HCT116 (cell line): Measurements from ENCODE around the gene TUBA4B. TPM values are rescaled to one million over a fixed set of nuclear protein-coding genes. Genes with fewer than 3 reads are reported as not detected.

Experiments used
- ATAC-seq: fragments of 200-7000 bp; cut with Tn5 transposase; 2 replicates; pipeline ENCODE4 v1.9.1; 2020; ENCODE audit warnings: mild to moderate bottlenecking, moderate library complexity
- BruUV-seq: library from RNA; stranded (reverse); fragments of 400-500 nt; replicated peaks from 2 replicates; lab custom pipeline; 2021; lab: Mats Ljungman, UMichigan
- CTCF ChIA-PET: fragments of 300-600 bp; sonication (Branson Sonifier 250); formaldehyde crosslinking; loops from one replicate; lab custom pipeline; 2021; ENCODE audit warnings: antibody characterized with exemption; lab: Charles Lee
- POLR2A ChIA-PET: fragments of 300-600, 350-600 bp; sonication (Branson Sonifier 250); formaldehyde crosslinking; loops from one replicate; lab custom pipeline; 2021; ENCODE audit warnings: antibody characterized with exemption; lab: Charles Lee
- RAD21 ChIA-PET, 2 experiments: fragments of 300-600 bp; sonication (Branson Sonifier 250); formaldehyde crosslinking; loops; one replicate each; lab custom pipeline; 2023; ENCODE audit warnings: low total read pairs in 2 of 2; ENCODE audit not compliant: uncharacterized antibody in 2 of 2, unreplicated experiment in 2 of 2, low non-redundant PET in 1 of 2; lab: Charles Lee
- DNase-seq: peaks from one replicate; pipeline ENCODE4 v3.0.0-alpha.2; 2010; ENCODE audit warnings: low read depth, low spot score
- H2AFZ ChIP-seq: fragments of 200-600 bp; shearing (Covaris generic), sonication (generic); 2 replicates; pipeline ENCODE4 v1.6.1; 2017; ENCODE audit warnings: low read depth, mixed run types, mixed read lengths, antibody characterized with exemption, low read length; ENCODE audit not compliant: poor library complexity, severe bottlenecking
- H3K27ac ChIP-seq: 2 replicates; pipeline ENCODE4 v1.5.1; 2012; ENCODE audit warnings: low read depth, low read length
- H3K27me3 ChIP-seq: fragments of 200-600 bp; sonication (generic); 2 replicates; pipeline ENCODE4 v1.6.1; 2016; ENCODE audit warnings: mixed run types, low read length, mixed read lengths; ENCODE audit not compliant: insufficient read depth
- H3K36me3 ChIP-seq, 2 experiments: fragments of 200-500 bp in 1 of 2; fragments of 200-600 bp in 1 of 2; sonication (Bioruptor generic) in 1 of 2; sonication (generic) in 1 of 2; 2 replicates each; pipeline versions ENCODE4 v1.5.1 to v1.6.1; 2014 to 2016; ENCODE audit warnings: low read length in 2 of 2, inconsistent platforms in 1 of 2, mixed read lengths in 1 of 2, mixed run types in 1 of 2; ENCODE audit not compliant: insufficient read depth in 2 of 2, control insufficient read depth in 1 of 2
- H3K4me1 ChIP-seq, 2 experiments: fragments of 200-600 bp in 1 of 2; sonication (generic) in 1 of 2; 2 replicates each; pipeline versions ENCODE4 v1.5.1 to v1.6.1; 2012 to 2017; ENCODE audit warnings: low read length in 2 of 2, inconsistent platforms in 1 of 2, mild to moderate bottlenecking in 1 of 2, mixed read lengths in 1 of 2, mixed run types in 1 of 2, moderate library complexity in 1 of 2; ENCODE audit not compliant: insufficient read depth in 2 of 2, control insufficient read depth in 1 of 2
- H3K4me2 ChIP-seq: fragments of 200-600 bp; sonication (generic); 2 replicates; pipeline ENCODE4 v1.6.1; 2017; ENCODE audit warnings: mixed run types, low read length, mixed read lengths
- H3K4me3 ChIP-seq, 2 experiments: fragments of 200-600 bp in 1 of 2; sonication (generic) in 1 of 2; replicated peaks in 1 of 2; 2 replicates each; pipeline ENCODE4 v1.5.1; 2011 to 2016; ENCODE audit warnings: low read length in 2 of 2, control low read depth in 1 of 2, low read depth in 1 of 2, mild to moderate bottlenecking in 1 of 2, mixed read lengths in 1 of 2, mixed run types in 1 of 2
- H3K79me2 ChIP-seq: fragments of 200-600 bp; sonication (generic); 2 replicates; pipeline ENCODE4 v1.6.1; 2017; ENCODE audit warnings: mild to moderate bottlenecking, mixed run types, low read length, moderate library complexity, mixed read lengths; ENCODE audit not compliant: insufficient read depth
- H3K9ac ChIP-seq: fragments of 200-600 bp; sonication (generic); 2 replicates; pipeline ENCODE4 v1.6.1; 2016; ENCODE audit warnings: low read length, mixed read lengths
- H3K9me2 ChIP-seq: fragments of 200-600 bp; sonication (generic), shearing (Covaris generic); 2 replicates; pipeline ENCODE4 v1.6.1; 2017; ENCODE audit warnings: mixed run types, mild to moderate bottlenecking, moderate library complexity; ENCODE audit not compliant: insufficient read depth
- H3K9me3 ChIP-seq, 2 experiments: fragments of 200-500 bp in 1 of 2; fragments of 200-600 bp in 1 of 2; sonication (Bioruptor generic) in 1 of 2; sonication (generic) in 1 of 2; 2 replicates each; pipeline ENCODE4 v1.6.1; 2014 to 2017; ENCODE audit warnings: low read length in 2 of 2, mixed read lengths in 2 of 2, inconsistent platforms in 1 of 2, low read depth in 1 of 2, mild to moderate bottlenecking in 1 of 2, mixed run types in 1 of 2, moderate library complexity in 1 of 2; ENCODE audit not compliant: control insufficient read depth in 1 of 2, insufficient read depth in 1 of 2
- H4K20me1 ChIP-seq: fragments of 200-600 bp; sonication (generic), shearing (Covaris generic); 2 replicates; pipeline ENCODE4 v1.6.1; 2017; ENCODE audit warnings: mixed run types, mild to moderate bottlenecking, moderate library complexity; ENCODE audit not compliant: insufficient read depth
- ATF3 ChIP-seq: IDR thresholded peaks from 2 replicates; pipeline ENCODE4 v1.6.1; 2012
- CBX3 ChIP-seq: IDR thresholded peaks from 2 replicates; pipeline ENCODE4 v1.6.1; 2012; ENCODE audit warnings: low read depth
- CEBPB ChIP-seq: IDR thresholded peaks from 2 replicates; pipeline ENCODE4 v1.6.1; 2012; ENCODE audit warnings: low read depth
- CTCF ChIP-seq, 3 experiments: fragments of 200-600 bp in 1 of 3; sonication (generic) in 1 of 3; IDR thresholded peaks in 2 of 3; conservative IDR thresholded peaks in 1 of 3; 2 replicates each; pipeline ENCODE4 v1.5.1; 2012 to 2017; ENCODE audit warnings: low read depth in 2 of 3, low read length in 2 of 3, antibody characterized with exemption in 1 of 3, borderline replicate concordance in 1 of 3, control low read depth in 1 of 3, mild to moderate bottlenecking in 1 of 3, mixed read lengths in 1 of 3, mixed run types in 1 of 3, moderate library complexity in 1 of 3; ENCODE audit not compliant: insufficient read depth in 1 of 3
- EZH2 ChIP-seq: fragments of 200-600 bp; sonication (generic); IDR thresholded peaks from 2 replicates; pipeline ENCODE4 v1.6.1; 2017; ENCODE audit warnings: antibody characterized with exemption, mixed run types
- EZH2phosphoT487 ChIP-seq: fragments of 200-600 bp; IDR thresholded peaks from 2 replicates; pipeline ENCODE4 v1.6.1; 2018; ENCODE audit warnings: antibody characterized with exemption, borderline replicate concordance
- FOSL1 ChIP-seq: IDR thresholded peaks from 2 replicates; pipeline ENCODE4 v1.6.1; 2012; ENCODE audit warnings: low read depth
- JUND ChIP-seq: IDR thresholded peaks from 2 replicates; pipeline ENCODE4 v1.6.1; 2012
- MAX ChIP-seq: IDR thresholded peaks from 2 replicates; pipeline ENCODE4 v1.6.1; 2012
- POLR2A ChIP-seq: IDR thresholded peaks from 2 replicates; pipeline ENCODE4 v1.7.0; 2011; ENCODE audit warnings: borderline replicate concordance; ENCODE audit not compliant: insufficient read depth, insufficient read length; ENCODE audit errors: extremely low read depth
- POLR2AphosphoS5 ChIP-seq: IDR thresholded peaks from 2 replicates; pipeline ENCODE4 v1.6.1; 2011; ENCODE audit warnings: mild to moderate bottlenecking, low read depth, low read length, moderate library complexity
- RAD21 ChIP-seq: IDR thresholded peaks from 2 replicates; pipeline ENCODE4 v1.6.1; 2012; ENCODE audit warnings: low read depth, mild to moderate bottlenecking
- REST ChIP-seq: IDR thresholded peaks from 2 replicates; pipeline ENCODE4 v1.6.1; 2012; ENCODE audit warnings: low read depth
- SP1 ChIP-seq: IDR thresholded peaks from 2 replicates; pipeline ENCODE4 v1.6.1; 2012; ENCODE audit warnings: low read depth
- SRF ChIP-seq: IDR thresholded peaks from 2 replicates; pipeline ENCODE4 v1.6.1; 2012; ENCODE audit warnings: low read depth
- TCF7L2 ChIP-seq: IDR thresholded peaks from 2 replicates; pipeline ENCODE4 v1.7.0; 2011; ENCODE audit warnings: borderline replicate concordance, inconsistent platforms; ENCODE audit not compliant: insufficient read depth, insufficient read length; ENCODE audit errors: extremely low read depth
- ZFX ChIP-seq: fragments of 450-650 bp; IDR thresholded peaks from 2 replicates; pipeline ENCODE4 v1.6.1; 2017
- intact Hi-C: fragments of 100-400 bp; cut with micrococcal nuclease; formaldehyde crosslinking; loops from 2 replicates; pipeline ENCODE4 v1.10.0; 2022
- total RNA-seq: library from RNA; stranded (reverse); gene quantifications from one replicate; pipeline ENCODE4 v1.2.1, GENCODE V29; 2021; ENCODE audit not compliant: unreplicated experiment

TUBA4B gene
- total RNA-seq, 1 experiment from 2014 or later = not detected

- TF ChIP-seq EZH2 = no peak
- TF ChIP-seq CTCF (IDR thresholded peaks at IDR 0.05 in 2 of 3, conservative IDR thresholded peaks at IDR 0.05 in 1 of 3; ENCODE audit: borderline replicate concordance in 1 of 3, insufficient read depth in 1 of 3, low read depth in 2 of 3, low read length in 2 of 3) = no peak
- no peak for TF ChIP-seq FOSL1
- no peak for TF ChIP-seq ATF3
- no peak for TF ChIP-seq REST
- TF ChIP-seq SRF = no peak
- TF ChIP-seq POLR2AphosphoS5 = no peak
- no peak for TF ChIP-seq JUND
- TF ChIP-seq RAD21 = no peak
- TF ChIP-seq EZH2phosphoT487 = no peak
- no peak for TF ChIP-seq CEBPB
- TF ChIP-seq MAX = no peak
- no peak for TF ChIP-seq POLR2A
- TF ChIP-seq CBX3 = no peak
- TF ChIP-seq ZFX = no peak
- TF ChIP-seq SP1 = no peak
- TF ChIP-seq TCF7L2 = no peak
- Histone ChIP-seq H3K27me3 (no peaks in the 10 kb centered on the region), H3K4me2 (peak overlapping the region; percentile 94), H3K79me2 (no peaks in the 10 kb centered on the region), H3K27ac (peak overlapping the region; percentile 68), H3K9me2 (no peaks in the 10 kb centered on the region), H3K4me3 (peak overlapping the region; percentile 67), H3K36me3 (peaks cover 10 to 13% of the 10 kb centered on the region in 2 experiments; a peak in 3 of 4 replicates), H3K4me1 (peaks cover 11 to 17% of the 10 kb centered on the region in 2 experiments), H3K9ac (peak overlapping the region; percentile 77), H3K9me3 (peaks cover 0 to 9% of the 10 kb centered on the region in 2 experiments; a peak in 2 of 4 replicates), H4K20me1 (no peaks in the 10 kb centered on the region), H2AFZ (no peak overlapping the region)
- RAD21 ChIA-PET = interaction anchor here in 1 of 2 experiments (0.6 kb wide), 1 partner anchor 8 kb away, joined by 9 read pairs; no protein-coding TSS in a partner anchor
- ATAC-seq (peak; percentile 5), DNase-seq (no peak)
- intact Hi-C loops = loop anchor here (2.0 kb wide), 1 partner anchor 31 kb away; the partner anchor contains the start of gene CNPPD1
- TSS peak; percentile 83 for BruUV-seq
- POLR2A ChIA-PET = interaction anchor here (0.8 to 2.2 kb wide), 4 partner anchors 10 to 42 kb away, joined by 4 to 18 read pairs (median 8); partner anchors contain the start of genes ANKZF1 and ATG9A
- CTCF ChIA-PET = interaction anchor here (1.1 to 1.7 kb wide), 2 partner anchors 11 to 15 kb away, joined by 4 to 5 read pairs; partner anchors contain the start of gene ABCB6
These were observed 45.7 kb upstream of the TUBA4B start for GRCh38 chr2:219207134-219207883.
